Measurements from ENCODE around the gene RMDN3.
A peak's percentile ranks its signal among the peaks of the same experiment; 100 is the strongest.

RMDN3 gene

DNA sequence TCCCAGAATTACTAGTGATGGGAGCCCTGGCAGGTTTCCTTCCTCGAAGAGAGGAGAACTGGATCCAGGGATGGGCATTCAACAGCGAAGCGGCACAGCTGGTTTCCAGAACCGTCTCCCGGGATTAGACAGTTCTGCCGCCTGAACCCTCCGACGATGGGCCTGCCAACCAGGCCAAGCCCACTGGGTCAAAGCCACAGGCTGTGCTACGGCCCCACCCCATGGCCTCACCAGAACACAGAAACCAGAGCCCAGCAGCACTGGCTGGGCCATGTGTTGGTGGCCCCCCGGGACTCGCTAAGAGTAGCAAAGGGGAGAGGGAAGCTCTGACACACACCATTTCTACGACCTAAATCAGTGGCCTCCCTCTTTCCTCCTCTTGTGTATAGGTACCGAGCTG, 17.0 kb upstream of the RMDN3 start:
- no peak for DNase-seq

DNA sequence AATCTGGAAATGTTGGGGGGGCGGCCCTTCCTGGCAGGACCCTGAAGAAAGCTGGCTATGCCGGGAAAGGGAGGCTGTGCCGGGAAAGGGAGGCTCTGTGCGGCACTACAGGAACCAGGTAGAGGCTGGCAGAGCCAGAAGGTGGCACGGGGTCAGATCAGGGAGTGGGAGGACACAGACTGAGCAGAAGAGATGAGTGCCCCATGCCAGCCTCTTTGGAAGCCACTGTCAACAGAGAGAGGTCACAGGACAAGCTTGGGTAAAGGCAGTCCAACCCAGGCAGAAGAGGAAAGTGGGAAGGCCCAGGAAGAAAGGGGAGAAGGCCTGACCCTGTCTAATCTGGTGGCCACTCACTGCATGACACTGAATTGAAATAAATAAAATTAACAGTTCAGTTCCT, 16.2 kb upstream of the RMDN3 start:
- no peak for DNase-seq

- no peak for DNase-seq
Observed at GRCh38 chr15:40770147-40770721, 15.2 kb upstream of the RMDN3 start.

DNA sequence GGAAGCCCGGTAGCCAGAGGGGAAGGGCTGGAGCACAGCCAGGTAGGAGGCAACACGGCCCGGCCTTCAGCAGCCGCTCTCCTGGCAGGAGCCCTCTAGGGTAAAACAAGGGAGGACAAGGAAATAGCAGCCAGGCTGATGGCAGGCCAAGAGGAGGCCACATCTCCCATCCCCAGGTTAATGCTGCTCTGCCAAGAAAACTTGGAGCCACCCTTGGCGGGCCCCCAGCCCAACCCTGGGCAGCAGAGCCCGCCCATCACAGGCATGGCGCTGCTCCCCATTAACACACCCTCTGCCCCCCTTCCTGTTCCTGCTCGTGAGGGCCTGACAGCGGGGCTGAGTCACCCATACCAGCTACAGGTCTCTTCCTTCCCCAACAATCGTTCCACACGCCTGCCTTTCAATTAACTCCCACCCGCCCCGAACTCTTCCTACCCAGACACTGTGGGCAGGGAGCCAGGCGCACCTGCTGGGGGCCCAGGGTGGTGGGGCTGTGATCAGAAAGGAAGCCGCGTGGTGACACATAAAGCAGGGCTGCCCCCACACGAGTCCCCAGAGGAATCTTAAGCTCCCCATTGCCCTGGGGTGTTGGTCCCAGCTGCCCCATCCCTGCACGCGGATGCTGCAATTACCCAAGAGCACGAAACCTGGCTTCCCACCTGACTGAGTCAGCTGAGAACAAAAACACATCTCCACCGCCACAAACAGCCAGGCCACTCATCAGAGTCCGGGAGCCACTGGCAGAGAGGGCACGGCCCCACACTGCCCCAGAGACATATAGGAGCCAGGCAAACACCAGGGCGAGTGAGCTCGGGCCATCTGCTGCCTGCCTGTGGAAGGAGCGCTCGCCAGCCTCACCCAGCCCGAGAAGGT, 14.5 kb upstream of the RMDN3 start, which contains the start of gene C15orf62:
C15orf62 (plus strand) TSS at position 707 of the 873 bp plus-strand sequence. CDS start 516 bp downstream, outside the sequence.
- DNase-seq: peak; percentile 60

- DNase-seq: no peak
Observed at GRCh38 chr15:40768521-40769273, 13.6 kb upstream of the RMDN3 start.

GRCh38 chr15:40767838-40768500, 12.9 kb upstream of the RMDN3 start:
- DNase-seq: no peak

DNA sequence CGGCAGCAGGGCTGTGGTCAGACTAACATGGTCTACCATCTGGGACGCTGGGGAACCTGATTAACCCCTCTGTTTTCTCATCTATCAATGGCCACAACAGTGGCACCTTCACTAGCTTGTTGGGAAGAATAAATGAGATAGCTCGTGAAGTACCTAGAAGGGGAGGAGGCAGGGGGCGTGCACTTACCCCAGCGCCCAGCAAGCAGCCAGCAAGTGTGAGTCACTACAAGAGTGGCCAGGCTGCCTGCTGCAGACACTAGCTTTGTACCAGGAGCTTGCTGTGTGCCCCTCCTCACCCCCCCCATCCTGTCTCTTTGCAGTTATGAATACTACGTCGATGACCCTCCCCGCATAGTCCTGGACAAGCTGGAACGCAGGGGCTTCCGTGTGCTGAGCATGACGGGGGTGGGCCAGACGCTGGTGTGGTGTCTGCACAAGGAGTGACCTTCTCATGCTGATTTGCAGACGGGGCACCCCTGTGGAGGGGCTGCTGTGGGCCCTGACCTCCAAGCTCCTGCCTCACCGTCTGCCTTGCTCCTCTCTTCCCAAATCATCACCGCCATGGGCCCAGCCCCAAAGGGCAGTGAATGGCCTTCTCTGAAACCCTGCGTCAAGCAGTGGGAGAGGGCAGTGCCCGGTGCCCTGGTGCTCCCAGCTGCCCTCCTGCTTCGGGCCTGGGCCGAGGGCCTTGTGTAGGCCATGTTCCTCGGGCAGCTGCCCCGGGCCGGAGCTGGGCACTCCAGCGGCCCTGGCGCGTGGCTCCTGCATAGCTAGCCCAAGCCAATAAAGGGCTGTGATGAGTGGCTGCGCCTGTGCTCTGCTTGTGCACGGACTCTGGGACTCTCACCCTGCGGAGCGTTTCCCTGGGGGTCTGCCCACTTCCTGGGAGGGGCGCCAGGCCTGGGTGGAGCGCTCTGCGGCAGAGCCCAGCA, 12.1 kb upstream of the RMDN3 start:
- no peak for DNase-seq

GRCh38 chr15:40766194-40766815, 11.3 kb upstream of the RMDN3 start:
- DNase-seq: no peak

GRCh38 chr15:40764629-40765103, 9.6 kb upstream of the RMDN3 start:
- DNase-seq: no peak

GRCh38 chr15:40763801-40764628, 9.0 kb upstream of the RMDN3 start, which contains the start of gene GCHFR:
Gene GCHFR, plus strand, starts transcription at chr15:40764068. Its CDS starts 113 bp downstream, at chr15:40764181.
- DNase-seq: peak; percentile 86

GRCh38 chr15:40762919-40763800, 8.1 kb upstream of the RMDN3 start:
- DNase-seq: peak; percentile 87

DNA sequence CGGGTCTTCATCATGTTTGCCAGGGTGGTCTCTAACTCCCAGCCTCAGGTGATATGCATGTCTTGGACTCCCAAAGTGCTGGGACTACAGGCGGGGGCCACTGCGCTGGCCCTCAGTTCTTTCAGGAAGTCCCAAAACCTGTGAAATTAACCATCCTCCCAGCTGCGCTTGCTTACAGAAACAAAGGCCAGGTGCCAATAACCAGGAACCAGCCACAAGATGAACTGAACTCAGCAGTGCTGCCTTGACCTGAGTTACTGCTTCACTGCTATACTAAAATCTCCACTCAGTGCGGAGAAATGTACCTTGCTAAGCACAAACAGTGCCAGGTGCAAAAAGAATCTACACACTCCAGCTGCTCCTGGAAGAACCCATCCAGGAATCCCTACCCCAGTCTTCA, 4.9 kb upstream of the RMDN3 start:
- no peak for DNase-seq

DNA sequence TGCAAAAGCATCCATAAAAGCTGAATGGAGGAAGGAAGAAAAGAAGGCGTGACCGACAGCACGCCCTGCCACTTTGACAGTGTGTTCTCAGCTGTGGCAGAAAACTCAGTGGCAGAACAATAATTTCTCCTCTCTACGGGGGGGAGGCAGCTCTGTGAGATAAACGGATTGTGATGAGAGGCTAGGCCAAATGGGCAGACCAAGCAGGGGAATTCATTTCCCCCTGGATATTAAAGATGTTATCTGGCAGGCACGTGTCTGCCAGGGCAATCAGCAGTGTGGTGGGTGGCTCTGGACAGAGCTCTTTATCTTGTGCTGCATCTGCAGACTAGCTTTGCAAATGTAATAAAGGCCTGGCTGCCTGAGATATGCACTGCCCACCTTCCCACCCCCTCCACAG, 1.9 kb upstream of the RMDN3 start:
- no peak for DNase-seq

DNA sequence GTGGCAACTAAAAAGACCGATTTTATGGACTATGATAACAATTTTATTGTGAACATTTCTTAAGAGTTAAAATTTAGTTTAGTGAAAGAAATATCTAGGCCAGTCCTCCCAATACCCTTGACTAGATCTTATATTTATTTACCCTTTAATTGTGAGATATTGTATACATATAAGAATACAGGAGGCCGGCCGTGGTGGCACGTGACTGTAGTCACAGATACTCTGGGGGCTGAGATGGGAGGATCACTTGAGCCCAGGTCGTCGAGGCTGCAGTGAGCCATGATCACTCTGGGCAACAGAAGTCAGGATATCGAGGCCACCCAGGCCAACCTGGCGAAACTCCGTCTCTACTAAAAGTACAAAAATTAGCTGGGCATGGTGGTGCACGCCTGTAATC, 756 bp upstream of the RMDN3 start:
- no peak for DNase-seq

DNA sequence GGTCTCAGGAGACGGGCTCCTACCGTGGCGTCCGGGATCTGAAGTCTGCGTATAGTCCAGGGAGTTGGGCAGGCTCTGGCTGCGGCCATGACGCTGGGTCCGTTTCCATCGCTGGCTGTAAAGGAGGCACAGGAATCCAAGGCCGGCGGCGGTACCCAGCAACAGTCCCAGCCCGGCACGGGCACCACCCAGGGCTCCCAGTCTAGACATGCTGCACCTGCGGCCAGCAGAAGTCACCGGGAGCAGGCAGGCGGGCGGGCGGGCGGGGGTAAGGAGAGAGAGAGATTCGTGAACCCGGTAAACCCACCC, 526 bp downstream of the RMDN3 start:
- no peak for DNase-seq

GRCh38 chr15:40751745-40752144, 3.3 kb downstream of the RMDN3 start:
- no peak for DNase-seq

DNA sequence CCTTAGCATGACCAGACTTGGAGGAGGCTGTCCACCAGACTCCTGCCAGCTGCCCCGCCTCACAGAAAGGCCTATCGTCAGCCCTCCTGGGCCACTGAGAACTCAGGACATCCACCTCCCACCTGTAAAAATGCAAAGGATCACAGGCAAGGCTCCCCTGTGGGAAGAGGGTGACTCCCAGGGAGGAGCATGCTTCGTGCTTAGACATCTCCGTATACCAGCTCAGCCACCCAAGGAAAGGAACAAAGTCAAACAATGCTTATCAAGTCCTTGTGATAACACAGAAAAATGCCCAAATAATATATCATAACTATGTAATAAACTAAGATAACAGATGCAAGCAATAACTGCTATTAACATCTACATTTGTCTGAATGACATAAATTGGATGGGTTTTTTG, 4.2 kb downstream of the RMDN3 start:
- DNase-seq: no peak

DNA sequence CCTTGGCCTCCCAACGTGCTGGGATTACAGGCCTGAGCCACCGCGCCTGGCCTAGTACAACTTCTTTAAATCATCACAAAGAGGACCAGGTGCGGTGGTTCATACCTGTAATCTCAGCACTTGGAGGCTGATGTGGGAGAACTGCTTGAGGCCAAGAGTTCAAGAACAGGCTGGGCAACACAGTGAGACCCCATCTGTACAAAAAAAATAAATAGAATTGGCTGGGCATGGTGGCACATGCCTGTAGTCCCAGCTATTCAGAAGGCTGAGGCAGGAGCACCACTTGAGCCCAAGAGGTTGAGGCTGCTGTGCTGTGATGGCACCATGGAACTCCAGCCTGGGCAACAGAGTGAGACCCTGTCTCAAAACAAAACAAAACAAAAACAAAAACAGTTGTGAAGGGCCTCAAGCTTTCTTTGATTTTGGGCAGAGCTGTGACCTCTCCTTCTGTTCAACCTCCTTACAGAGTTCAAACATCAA, 5.9 kb downstream of the RMDN3 start:
- DNase-seq: no peak
